Hematopoietic multipotent progenitor cell treated with erythropoietin and hydrocortisone succinate and interleukin-3 and kit ligand, for 17 days (in vitro differentiated cells): ENCODE measurements around the gene LHFPL2.

Experiments used
- DNase-seq: peaks from one replicate; pipeline ENCODE4 v3.0.0-alpha.2; 2015; ENCODE audit warnings: low spot score

The LHFPL2 gene

GRCh38 chr5:78640662-78641474 lies 7.7 kb downstream of the LHFPL2 start:
- no peak for DNase-seq

- DNase-seq = no peak
These were observed 8.8 kb downstream of the LHFPL2 start for GRCh38 chr5:78639791-78640190.

- no peak for DNase-seq
These were observed 9.5 kb downstream of the LHFPL2 start for GRCh38 chr5:78638973-78639669.

GRCh38 chr5:78638423-78638822 lies 10.1 kb downstream of the LHFPL2 start:
- DNase-seq = no peak

- no peak for DNase-seq
These were observed 11.1 kb downstream of the LHFPL2 start for GRCh38 chr5:78637468-78637867.

- no peak for DNase-seq
These were observed 11.9 kb downstream of the LHFPL2 start for GRCh38 chr5:78636682-78637081.

GRCh38 chr5:78634634-78635033 lies 13.9 kb downstream of the LHFPL2 start:
- peak; percentile 37 for DNase-seq

GRCh38 chr5:78634229-78634628 lies 14.3 kb downstream of the LHFPL2 start:
- DNase-seq = no peak

GRCh38 chr5:78633700-78634099 lies 14.9 kb downstream of the LHFPL2 start:
- DNase-seq = no peak

- no peak for DNase-seq
These were observed 16.1 kb downstream of the LHFPL2 start for GRCh38 chr5:78632467-78632866.

GRCh38 chr5:78631931-78632330 lies 16.6 kb downstream of the LHFPL2 start:
- no peak for DNase-seq

GRCh38 chr5:78630047-78630446 lies 18.5 kb downstream of the LHFPL2 start:
- no peak for DNase-seq

- DNase-seq = peak; percentile 66
These were observed 18.9 kb downstream of the LHFPL2 start for GRCh38 chr5:78629624-78630023.

GRCh38 chr5:78628270-78628992 lies 20.1 kb downstream of the LHFPL2 start:
- no peak for DNase-seq

GRCh38 chr5:78627766-78628165 lies 20.8 kb downstream of the LHFPL2 start:
- peak; percentile 21 for DNase-seq

GRCh38 chr5:78627175-78627574 lies 21.4 kb downstream of the LHFPL2 start:
- peak; percentile 63 for DNase-seq

- no peak for DNase-seq
These were observed 22.5 kb downstream of the LHFPL2 start for GRCh38 chr5:78626009-78626571.

GRCh38 chr5:78624992-78625391 lies 23.6 kb downstream of the LHFPL2 start:
- DNase-seq = no peak

- no peak for DNase-seq
These were observed 24.5 kb downstream of the LHFPL2 start for GRCh38 chr5:78624011-78624541.

- DNase-seq = peak; percentile 15
These were observed 26.1 kb downstream of the LHFPL2 start for GRCh38 chr5:78622302-78622971.

- peak; percentile 81 for DNase-seq
These were observed 27.3 kb downstream of the LHFPL2 start for GRCh38 chr5:78621291-78621738.
